Adrenal gland (tissue), 5 donors: ENCODE measurements around the gene RIMBP2.

Experiments
- CTCF ChIP-seq, 6 experiments: fragments of 450-650 bp in 4 of 6; fragments of 200-600 bp in 2 of 6; sonication (generic) in 1 of 6; IDR thresholded peaks; 1 replicate in 5 of 6; 2 replicates in 1 of 6; pipeline versions ENCODE4 v1.5.1 to v1.8.0; 2016 to 2021; ENCODE audit warnings: antibody characterized with exemption in 6 of 6, mild to moderate bottlenecking in 2 of 6, moderate library complexity in 1 of 6
- POLR2A ChIP-seq, 2 donors: fragments of 450-650 bp; IDR thresholded peaks; one replicate each; pipeline ENCODE4 v1.6.1; 2017; ENCODE audit warnings: antibody characterized with exemption in 2 of 2, mild to moderate bottlenecking in 2 of 2, moderate library complexity in 1 of 2
- donor health status: DM: no; HTN: no; CAD: no.

GRCh38 chr12:130514149-130514551 is 201.9 kb downstream of the RIMBP2 start:
- TF ChIP-seq POLR2A (IDR thresholded peaks at IDR 0.05): no peak
- no peak for TF ChIP-seq CTCF (IDR thresholded peaks at IDR 0.05)
